H1 (cell line): Measurements from ENCODE around the gene SH3PXD2B. TPM values are rescaled to one million over a fixed set of nuclear protein-coding genes. Genes with fewer than 3 reads are reported as not detected.

ENCODE experiments used
- CTCF ChIA-PET: fragments of 300-600 bp; sonication (Branson Sonifier 250); formaldehyde crosslinking; loops from one replicate; lab custom pipeline; 2021; ENCODE audit not compliant: partially characterized antibody; lab: Charles Lee
- POLR2A ChIA-PET: fragments of 300-600 bp; sonication (Branson Sonifier 250); formaldehyde crosslinking; loops from one replicate; lab custom pipeline; 2021; ENCODE audit warnings: inconsistent platforms; ENCODE audit not compliant: partially characterized antibody; lab: Charles Lee
- DNase-seq, 2 experiments: peaks; one replicate each; pipeline versions ENCODE4 v3.0.0 to v3.0.0-alpha.2; 2010 to 2022; ENCODE audit warnings: low spot score in 2 of 2, low read depth in 1 of 2, mixed read lengths in 1 of 2
- FAIRE-seq: peaks from 2 replicates; lab custom pipeline; 2011; peaks lifted over from hg19 to GRCh38; lab: Jason Lieb, UNC
- H2AFZ ChIP-seq: 2 replicates; pipeline ENCODE4 v1.8.1; 2012; ENCODE audit warnings: low read length, inconsistent platforms
- H2AK5ac ChIP-seq: 2 replicates; pipeline ENCODE4 v1.6.1; 2013; ENCODE audit warnings: low read depth, low read length
- H2BK120ac ChIP-seq: replicated peaks from 2 replicates; pipeline ENCODE3; 2013; ENCODE audit warnings: low read depth, low read length, inconsistent platforms
- H2BK12ac ChIP-seq: 2 replicates; pipeline ENCODE4 v1.6.1; 2013; ENCODE audit warnings: low read depth, low read length
- H2BK15ac ChIP-seq: 2 replicates; pipeline ENCODE4 v1.6.1; 2013; ENCODE audit warnings: low read length
- H2BK20ac ChIP-seq: 2 replicates; pipeline ENCODE4 v1.6.1; 2013; ENCODE audit warnings: low read length
- H2BK5ac ChIP-seq: 2 replicates; pipeline ENCODE4 v1.6.1; 2013; ENCODE audit warnings: low read depth, low read length
- H3K14ac ChIP-seq: 2 replicates; pipeline ENCODE4 v1.6.1; 2013; ENCODE audit warnings: inconsistent platforms; ENCODE audit not compliant: insufficient read length
- H3K18ac ChIP-seq: 2 replicates; pipeline ENCODE4 v1.6.1; 2013; ENCODE audit warnings: low read length; ENCODE audit errors: extremely low read depth
- H3K23ac ChIP-seq: 2 replicates; pipeline ENCODE4 v1.6.1; 2013; ENCODE audit warnings: inconsistent platforms; ENCODE audit not compliant: insufficient read length
- H3K23me2 ChIP-seq: 2 replicates; pipeline ENCODE4 v1.6.1; 2013; ENCODE audit warnings: low read depth, low read length
- H3K27ac ChIP-seq: 2 replicates; pipeline ENCODE4 v1.6.1; 2011; ENCODE audit warnings: low read depth, low read length, inconsistent platforms
- H3K27me3 ChIP-seq, 4 experiments: replicated peaks in 1 of 4; 1 replicate in 1 of 4; 2 replicates in 3 of 4; pipeline versions ENCODE4 v1.6.1 to v1.8.1; 2011 to 2013; ENCODE audit warnings: low read length in 3 of 4, mild to moderate bottlenecking in 3 of 4, inconsistent platforms in 2 of 4, mixed read lengths in 2 of 4, moderate library complexity in 1 of 4; ENCODE audit not compliant: control insufficient read depth in 3 of 4, insufficient read depth in 3 of 4; ENCODE audit errors: extremely low read depth in 1 of 4
- H3K36me3 ChIP-seq, 4 experiments: 2 replicates each; pipeline versions ENCODE4 v1.6.1 to v1.8.1; 2011 to 2013; ENCODE audit warnings: mild to moderate bottlenecking in 4 of 4, low read length in 3 of 4, moderate library complexity in 2 of 4, control low read depth in 1 of 4, inconsistent platforms in 1 of 4; ENCODE audit not compliant: insufficient read depth in 4 of 4, control insufficient read depth in 2 of 4
- H3K4ac ChIP-seq: replicated peaks from 2 replicates; pipeline ENCODE3; 2013; ENCODE audit warnings: low read length, low read depth, mixed read lengths, inconsistent platforms; ENCODE audit not compliant: insufficient read length
- H3K4me1 ChIP-seq, 4 experiments: replicated peaks in 1 of 4; 1 replicate in 1 of 4; 2 replicates in 3 of 4; pipeline versions ENCODE4 v1.6.1 to v1.8.1; 2011 to 2013; ENCODE audit warnings: low read length in 3 of 4, inconsistent platforms in 2 of 4, mixed read lengths in 1 of 4; ENCODE audit not compliant: insufficient read depth in 4 of 4, control insufficient read depth in 3 of 4
- H3K4me2 ChIP-seq, 2 experiments: 2 replicates each; pipeline versions ENCODE4 v1.6.1 to v1.8.1; 2011 to 2013; ENCODE audit warnings: low read depth in 2 of 2, low read length in 2 of 2, control low read depth in 1 of 2, inconsistent platforms in 1 of 2, mild to moderate bottlenecking in 1 of 2; ENCODE audit not compliant: insufficient read depth in 1 of 2
- H3K4me3 ChIP-seq, 4 experiments: fragments of 200-600, 300-600 bp in 1 of 4; sonication (generic), shearing (Covaris generic), sonication (Bioruptor Twin) in 1 of 4; 2 replicates each; pipeline versions ENCODE4 v1.5.1 to v1.8.1; 2011 to 2016; ENCODE audit warnings: low read length in 4 of 4, low read depth in 3 of 4, control low read depth in 2 of 4, inconsistent platforms in 2 of 4, mild to moderate bottlenecking in 2 of 4, mixed read lengths in 1 of 4, moderate library complexity in 1 of 4; ENCODE audit not compliant: insufficient read depth in 2 of 4; ENCODE audit errors: extremely low read depth in 1 of 4
- H3K56ac ChIP-seq: replicated peaks from 2 replicates; pipeline ENCODE3; 2013; ENCODE audit warnings: low read depth, mild to moderate bottlenecking, mixed read lengths, low read length, inconsistent platforms; ENCODE audit not compliant: insufficient read length
- H3K79me1 ChIP-seq: 2 replicates; pipeline ENCODE4 v1.6.1; 2013; ENCODE audit warnings: low read depth, low read length, control low read depth
- H3K79me2 ChIP-seq, 2 experiments: 2 replicates each; pipeline versions ENCODE4 v1.6.1 to v1.8.1; 2012 to 2013; ENCODE audit warnings: low read length in 2 of 2, mild to moderate bottlenecking in 2 of 2, inconsistent platforms in 1 of 2; ENCODE audit not compliant: insufficient read depth in 2 of 2, control insufficient read depth in 1 of 2
- H3K9ac ChIP-seq, 4 experiments: replicated peaks in 1 of 4; 1 replicate in 1 of 4; 2 replicates in 3 of 4; pipeline versions ENCODE4 v1.6.1 to v1.8.1; 2011 to 2013; ENCODE audit warnings: low read depth in 3 of 4, low read length in 3 of 4, control low read depth in 2 of 4, mild to moderate bottlenecking in 2 of 4, moderate library complexity in 2 of 4, inconsistent platforms in 1 of 4; ENCODE audit errors: extremely low read depth in 1 of 4
- H3K9me3 ChIP-seq, 2 experiments: 2 replicates each; pipeline versions ENCODE4 v1.6.1 to v1.8.1; 2012 to 2013; ENCODE audit warnings: mild to moderate bottlenecking in 2 of 2, moderate library complexity in 2 of 2, control low read depth in 1 of 2, inconsistent platforms in 1 of 2, low read depth in 1 of 2, low read length in 1 of 2, mixed read lengths in 1 of 2; ENCODE audit not compliant: insufficient read depth in 2 of 2
- H4K20me1 ChIP-seq, 2 experiments: replicated peaks in 1 of 2; 2 replicates each; pipeline versions ENCODE3 to v1.8.1; 2011 to 2013; ENCODE audit warnings: inconsistent platforms in 2 of 2, low read length in 2 of 2, mild to moderate bottlenecking in 1 of 2; ENCODE audit not compliant: insufficient read depth in 2 of 2, control insufficient read depth in 1 of 2
- H4K5ac ChIP-seq: 2 replicates; pipeline ENCODE4 v1.6.1; 2013; ENCODE audit warnings: low read length, low read depth, mixed read lengths, inconsistent platforms; ENCODE audit not compliant: insufficient read length
- H4K8ac ChIP-seq: 2 replicates; pipeline ENCODE4 v1.8.0; 2013; ENCODE audit warnings: mild to moderate bottlenecking, moderate library complexity, low read length, inconsistent platforms; ENCODE audit not compliant: insufficient read depth; ENCODE audit errors: extremely low read depth
- H4K91ac ChIP-seq: replicated peaks from 2 replicates; pipeline ENCODE3; 2013; ENCODE audit warnings: low read length, mixed read lengths, inconsistent platforms; ENCODE audit not compliant: insufficient read length
- CHD2 ChIP-seq: IDR thresholded peaks from 2 replicates; pipeline ENCODE4 v1.6.1; 2012; ENCODE audit warnings: low read length, improper control_type of control experiment
- CTBP2 ChIP-seq: IDR thresholded peaks from 2 replicates; pipeline ENCODE4 v1.7.0; 2011; ENCODE audit warnings: borderline replicate concordance, mild to moderate bottlenecking, moderate library complexity, mixed read lengths, low read length; ENCODE audit not compliant: insufficient read depth, insufficient read length
- EP300 ChIP-seq, 2 experiments: IDR thresholded peaks; 1 replicate in 1 of 2; 2 replicates in 1 of 2; pipeline ENCODE4 v1.6.1; 2011 to 2012; ENCODE audit warnings: low read depth in 2 of 2, low read length in 2 of 2, mild to moderate bottlenecking in 2 of 2, borderline replicate concordance in 1 of 2, inconsistent platforms in 1 of 2, moderate library complexity in 1 of 2
- NANOG ChIP-seq: IDR thresholded peaks from 2 replicates; pipeline ENCODE4 v1.6.1; 2011; ENCODE audit warnings: low read length, low read depth, mild to moderate bottlenecking, inconsistent platforms; ENCODE audit not compliant: insufficient read depth, poor library complexity, severe bottlenecking
- SAP30 ChIP-seq: fragments of 300-600 bp; sonication (generic); IDR thresholded peaks from 2 replicates; pipeline ENCODE4 v1.7.1; 2012; ENCODE audit warnings: low read length, moderate library complexity, mild to moderate bottlenecking, inconsistent platforms; ENCODE audit not compliant: insufficient read depth, insufficient replicate concordance
- SIRT6 ChIP-seq: IDR thresholded peaks from one replicate; pipeline ENCODE4 v1.7.1; 2012; ENCODE audit warnings: low read length, inconsistent platforms
- TAF7 ChIP-seq: optimal IDR thresholded peaks from 2 replicates; pipeline ENCODE3; 2011; ENCODE audit warnings: low read depth, mild to moderate bottlenecking, inconsistent platforms, low read length, moderate library complexity, borderline replicate concordance
- TBP ChIP-seq: IDR thresholded peaks from 2 replicates; pipeline ENCODE4 v1.6.1; 2011; ENCODE audit warnings: low read depth, low read length, improper control_type of control experiment
- WGBS, 2 experiments: shearing (Covaris generic) in 1 of 2; methylation state at CpG; one replicate each; pipeline versions ENCODE4 v1.1.6 to v1.1.7; 2013 to 2015; ENCODE audit warnings: low lambda C conversion rate in 2 of 2, mixed read lengths in 2 of 2, inconsistent platforms in 1 of 2, low coverage in 1 of 2, missing lambda C conversion rate in 1 of 2; ENCODE audit not compliant: insufficient replicate concordance in 2 of 2, insufficient coverage in 1 of 2, insufficient read length in 1 of 2; ENCODE audit errors: extremely low coverage in 1 of 2, missing lambda C conversion rate in 1 of 2; 5-methylcytosine and 5-hydroxymethylcytosine counted together
- polyA plus RNA-seq, 7 experiments: library from polyadenylated mRNA; depleted of rRNA in 3 of 7; stranded (reverse) in 5 of 7; unstranded in 2 of 7; fragments of >200 nt in 5 of 7; fragments of 200-250 nt in 2 of 7; gene quantifications; 1 replicate in 5 of 7; 2 replicates in 1 of 7; 4 replicates in 1 of 7; pipeline versions ENCODE4 v1.2.1 to v1.2.3, GENCODE V29; 2011 to 2013; ENCODE audit warnings: missing spikeins in 2 of 7, mixed read lengths in 2 of 7
- total RNA-seq: library from RNA; stranded (reverse); fragmentation: NEBNext Ultra II Directional; extraction: Animal tissue kit (Norgen Biotek cat#: 25700); gene quantifications from 2 replicates; pipeline ENCODE4 v1.2.1, GENCODE V29; 2021
- TF ChIP-seq, protein P1 (sequence below), 3 experiments: IDR thresholded peaks; 1 replicate in 2 of 3; 2 replicates in 1 of 3; pipeline versions ENCODE4 v1.5.1 to v1.6.1; 2011; ENCODE audit warnings: low read length in 3 of 3, mild to moderate bottlenecking in 3 of 3, inconsistent platforms in 2 of 3, low read depth in 1 of 3, moderate library complexity in 1 of 3; ENCODE audit not compliant: insufficient read depth in 1 of 3; ENCODE audit errors: control extremely low read depth in 1 of 3

SH3PXD2B gene
- total and polyA plus RNA-seq, 2 of the 8 experiments (the other 6 are each of a cell fraction or from before 2014, with no cell fraction given): 32.9 to 72.9 TPM

- Histone ChIP-seq H3K18ac (no peak overlapping the region), H3K79me1 (peaks cover 6% of the 10 kb centered on the region), H2BK5ac (no peak overlapping the region), H2AFZ (no peak overlapping the region), H4K5ac (no peak overlapping the region), H4K8ac (no peak overlapping the region), H2BK15ac (no peak overlapping the region), H3K27ac (no peak overlapping the region), H3K79me2 (no peaks in the 10 kb centered on the region), H3K56ac (no peak overlapping the region), H3K9me3 (no peaks in the 10 kb centered on the region), H2BK12ac (no peak overlapping the region), H2BK120ac (no peak overlapping the region), H3K27me3 (no peaks in the 10 kb centered on the region), H3K4me3 (no peak overlapping the region), H2AK5ac (no peak overlapping the region), H3K36me3 (peaks cover 0 to 9% (median 4%) of the 10 kb centered on the region in 4 experiments; a peak in 4 of 8 replicates), H3K14ac (no peak overlapping the region), H3K4ac (no peak overlapping the region), H4K20me1 (peaks cover 0 to 15% of the 10 kb centered on the region in 2 experiments), H2BK20ac (no peak overlapping the region), H3K9ac (no peak overlapping the region), H3K23me2 (no peaks in the 10 kb centered on the region), H3K4me2 (no peak overlapping the region), H4K91ac (no peak overlapping the region), H3K23ac (no peak overlapping the region), H3K4me1 (no peaks in the 10 kb centered on the region; a peak in 1 of 7 replicates)
- DNase-seq (no peak), FAIRE-seq (no peak)
- 89% methylated on average over 7 of the region's 7 CpGs; no CpG with 5 or more reads in 1 of the 2 experiments for WGBS, 2 experiments
- TF ChIP-seq CHD2: no peak
- TF ChIP-seq CTBP2: no peak
- TF ChIP-seq, protein P1, sequence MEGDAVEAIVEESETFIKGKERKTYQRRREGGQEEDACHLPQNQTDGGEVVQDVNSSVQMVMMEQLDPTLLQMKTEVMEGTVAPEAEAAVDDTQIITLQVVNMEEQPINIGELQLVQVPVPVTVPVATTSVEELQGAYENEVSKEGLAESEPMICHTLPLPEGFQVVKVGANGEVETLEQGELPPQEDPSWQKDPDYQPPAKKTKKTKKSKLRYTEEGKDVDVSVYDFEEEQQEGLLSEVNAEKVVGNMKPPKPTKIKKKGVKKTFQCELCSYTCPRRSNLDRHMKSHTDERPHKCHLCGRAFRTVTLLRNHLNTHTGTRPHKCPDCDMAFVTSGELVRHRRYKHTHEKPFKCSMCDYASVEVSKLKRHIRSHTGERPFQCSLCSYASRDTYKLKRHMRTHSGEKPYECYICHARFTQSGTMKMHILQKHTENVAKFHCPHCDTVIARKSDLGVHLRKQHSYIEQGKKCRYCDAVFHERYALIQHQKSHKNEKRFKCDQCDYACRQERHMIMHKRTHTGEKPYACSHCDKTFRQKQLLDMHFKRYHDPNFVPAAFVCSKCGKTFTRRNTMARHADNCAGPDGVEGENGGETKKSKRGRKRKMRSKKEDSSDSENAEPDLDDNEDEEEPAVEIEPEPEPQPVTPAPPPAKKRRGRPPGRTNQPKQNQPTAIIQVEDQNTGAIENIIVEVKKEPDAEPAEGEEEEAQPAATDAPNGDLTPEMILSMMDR (IDR thresholded peaks at IDR 0.05; ENCODE audit: control extremely low read depth in 1 of 3, insufficient read depth in 1 of 3, low read depth in 1 of 3, low read length in 3 of 3): no peak
- no peak for TF ChIP-seq TAF7
- no peak for TF ChIP-seq TBP
- TF ChIP-seq EP300 (IDR thresholded peaks at IDR 0.05; ENCODE audit: borderline replicate concordance in 1 of 2, low read depth in 2 of 2, low read length in 2 of 2): no peak
- TF ChIP-seq SIRT6: no peak
- no peak for TF ChIP-seq SAP30
- no peak for TF ChIP-seq NANOG
- ChIA-PET CTCF (interaction anchor here (1.0 to 1.6 kb wide), 2 partner anchors 40 to 41 kb away, joined by 3 to 4 read pairs; no protein-coding TSS in a partner anchor), POLR2A (no interaction called here)
These were observed 42.7 kb downstream of the SH3PXD2B start for GRCh38 chr5:172411484-172412072.
